GM21717 (cell line): ENCODE data around the gene IP6K2.

Source experiments
- ATAC-seq: cut with Tn5 transposase; IDR thresholded peaks from one replicate; pipeline ENCODE4 v1.9.1; 2021; ENCODE audit warnings: mild to moderate bottlenecking, moderate library complexity; ENCODE audit not compliant: unreplicated experiment

Gene IP6K2

GRCh38 chr3:48644898-48645760 is 71.9 kb downstream of the IP6K2 start:
- no peak for ATAC-seq

- no peak for ATAC-seq
These were observed 74.4 kb downstream of the IP6K2 start for GRCh38 chr3:48642605-48643004.

- no peak for ATAC-seq
These were observed 75.6 kb downstream of the IP6K2 start for GRCh38 chr3:48641396-48641795.

- no peak for ATAC-seq
These were observed 76.9 kb downstream of the IP6K2 start for GRCh38 chr3:48639944-48640606.
